Endothelial cell of umbilical vein (primary cell): Measurements from ENCODE around the gene PI4KA.

ENCODE experiments used
- CTCF ChIP-seq, 2 donors: IDR thresholded peaks; 1 replicate in 1 of 2; 2 replicates in 1 of 2; pipeline ENCODE4 v1.5.1; 2011; ENCODE audit warnings: low read length in 2 of 2, mild to moderate bottlenecking in 2 of 2, moderate library complexity in 2 of 2, control low read depth in 1 of 2, inconsistent platforms in 1 of 2, low read depth in 1 of 2; ENCODE audit not compliant: insufficient read depth in 1 of 2; ENCODE audit errors: extremely low read depth in 1 of 2
- EZH2 ChIP-seq: IDR thresholded peaks from 2 replicates; pipeline ENCODE4 v1.6.1; 2012; ENCODE audit warnings: borderline replicate concordance, low read depth, mild to moderate bottlenecking, moderate library complexity, low read length, inconsistent platforms; ENCODE audit not compliant: severe bottlenecking
- FOS ChIP-seq: IDR thresholded peaks from 2 replicates; pipeline ENCODE4 v1.6.1; 2011; ENCODE audit warnings: mild to moderate bottlenecking, low read length, moderate library complexity, borderline replicate concordance; ENCODE audit not compliant: insufficient read depth
- GATA2 ChIP-seq: IDR thresholded peaks from 2 replicates; pipeline ENCODE4 v1.7.0; 2011; ENCODE audit warnings: low read depth, mild to moderate bottlenecking, moderate library complexity, mixed read lengths, low read length; ENCODE audit not compliant: insufficient read length, insufficient read depth
- MAX ChIP-seq: IDR thresholded peaks from 2 replicates; pipeline ENCODE4 v1.6.1; 2011; ENCODE audit not compliant: insufficient read depth, insufficient read length
- POLR2A ChIP-seq: IDR thresholded peaks from 2 replicates; pipeline ENCODE4 v1.6.1; 2012; ENCODE audit warnings: low read depth, mild to moderate bottlenecking, control low read depth, low read length
- POLR2AphosphoS5 ChIP-seq: IDR thresholded peaks from 2 replicates; pipeline ENCODE4 v1.6.1; 2012; ENCODE audit warnings: low read depth, mild to moderate bottlenecking, control low read depth, low read length, moderate library complexity; ENCODE audit not compliant: insufficient read depth

- TF ChIP-seq POLR2A, result no peak
- TF ChIP-seq CTCF (IDR thresholded peaks at IDR 0.05; ENCODE audit: extremely low read depth in 1 of 2, insufficient read depth in 1 of 2, low read depth in 1 of 2, low read length in 2 of 2), result no peak
- no peak for TF ChIP-seq MAX
- no peak for TF ChIP-seq POLR2AphosphoS5
- TF ChIP-seq EZH2, result no peak
- TF ChIP-seq GATA2, result no peak
- no peak for TF ChIP-seq FOS
These were observed 76.5 kb downstream of the PI4KA start for GRCh38 chr22:20782083-20782482.
